Left ventricle myocardium inferior (tissue), 1 donor: ENCODE results near the gene FRAS1. TPM values are rescaled to one million over a fixed set of nuclear protein-coding genes. Genes with fewer than 3 reads are reported as not detected.

Experiments used
- DNase-seq: peaks from one replicate; pipeline ENCODE4 v3.0.0-alpha.2; 2020
- H3K27ac ChIP-seq: fragments of 200-600 bp; replicated peaks from 2 replicates; pipeline ENCODE4 v1.8.0; 2021
- H3K27me3 ChIP-seq: fragments of 200-600 bp; 2 replicates; pipeline ENCODE4 v1.8.0; 2021; ENCODE audit warnings: low read depth
- H3K36me3 ChIP-seq: fragments of 200-600 bp; 2 replicates; pipeline ENCODE4 v1.8.0; 2021
- H3K4me1 ChIP-seq: fragments of 200-600 bp; 2 replicates; pipeline ENCODE4 v1.8.0; 2021
- H3K4me3 ChIP-seq: fragments of 200-600 bp; 2 replicates; pipeline ENCODE4 v1.8.0; 2021; ENCODE audit warnings: mild to moderate bottlenecking, moderate library complexity
- H3K9me3 ChIP-seq: fragments of 200-600 bp; replicated peaks from 2 replicates; pipeline ENCODE4 v1.8.0; 2021
- CTCF ChIP-seq: fragments of 200-600 bp; IDR thresholded peaks from 2 replicates; pipeline ENCODE4 v1.8.0; 2021; ENCODE audit warnings: antibody characterized with exemption, mild to moderate bottlenecking, borderline replicate concordance
- intact Hi-C: fragments of 100-400 bp; cut with micrococcal nuclease; formaldehyde crosslinking; loops from one replicate; pipeline ENCODE4 v1.11.0; 2022
- total RNA-seq: library from RNA; stranded (reverse); fragmentation: NEBNext Ultra II Directional; extraction: Animal tissue kit (Norgen Biotek cat#: 25700); gene quantifications from one replicate; pipeline ENCODE4 v1.2.1, GENCODE V29; 2021
- donor health status: DM: no; HTN: yes; CAD: no; lungs with severe emphysema.

The FRAS1 gene
- total RNA-seq, 1 donor from 2014 or later, result 1.4 TPM

- no peak for TF ChIP-seq CTCF
- Histone ChIP-seq H3K27me3 (no peaks in the 10 kb centered on the region), H3K9me3 (no peaks in the 10 kb centered on the region), H3K36me3 (no peaks in the 10 kb centered on the region), H3K4me1 (peaks cover 4% of the 10 kb centered on the region), H3K4me3 (no peak overlapping the region), H3K27ac (no peak overlapping the region)
- DNase-seq, result no peak
- intact Hi-C loops, result no loop called here
Observed at GRCh38 chr4:78156520-78156919, 99.4 kb downstream of the FRAS1 start.

- no peak for TF ChIP-seq CTCF
- H3K4me3 ChIP-seq, result no peak overlapping the region
- intact Hi-C loops, result no loop called here
- H3K27ac ChIP-seq, result no peak overlapping the region
- DNase-seq, result no peak
- no peaks in the 10 kb centered on the region for H3K9me3 ChIP-seq
- no peaks in the 10 kb centered on the region for H3K4me1 ChIP-seq
- no peaks in the 10 kb centered on the region for H3K27me3 ChIP-seq
- H3K36me3 ChIP-seq, result no peaks in the 10 kb centered on the region
Observed at GRCh38 chr4:78162342-78162741, 105.2 kb downstream of the FRAS1 start.

GRCh38 chr4:78162821-78163220 lies 105.7 kb downstream of the FRAS1 start:
- Histone ChIP-seq H3K4me1 (no peaks in the 10 kb centered on the region), H3K27me3 (no peaks in the 10 kb centered on the region), H3K4me3 (no peak overlapping the region), H3K36me3 (no peaks in the 10 kb centered on the region), H3K9me3 (no peaks in the 10 kb centered on the region), H3K27ac (no peak overlapping the region)
- TF ChIP-seq CTCF, result no peak
- intact Hi-C loops, result no loop called here
- no peak for DNase-seq

- H3K27me3 ChIP-seq, result no peaks in the 10 kb centered on the region
- DNase-seq, result no peak
- no peak overlapping the region for H3K4me3 ChIP-seq
- intact Hi-C loops, result no loop called here
- H3K27ac ChIP-seq, result no peak overlapping the region
- no peaks in the 10 kb centered on the region for H3K36me3 ChIP-seq
- no peak for TF ChIP-seq CTCF
- H3K9me3 ChIP-seq, result no peaks in the 10 kb centered on the region
- no peaks in the 10 kb centered on the region for H3K4me1 ChIP-seq
Observed at GRCh38 chr4:78165758-78166157, 108.6 kb downstream of the FRAS1 start.

GRCh38 chr4:78166622-78167021 lies 109.5 kb downstream of the FRAS1 start:
- no peaks in the 10 kb centered on the region for H3K4me1 ChIP-seq
- H3K36me3 ChIP-seq, result no peaks in the 10 kb centered on the region
- no peak for TF ChIP-seq CTCF
- H3K9me3 ChIP-seq, result no peaks in the 10 kb centered on the region
- no peak overlapping the region for H3K27ac ChIP-seq
- no peak for DNase-seq
- no peaks in the 10 kb centered on the region for H3K27me3 ChIP-seq
- H3K4me3 ChIP-seq, result no peak overlapping the region
- intact Hi-C loops, result no loop called here

- intact Hi-C loops, result no loop called here
- no peaks in the 10 kb centered on the region for H3K36me3 ChIP-seq
- H3K27ac ChIP-seq, result no peak overlapping the region
- no peaks in the 10 kb centered on the region for H3K4me1 ChIP-seq
- no peak for DNase-seq
- no peak overlapping the region for H3K4me3 ChIP-seq
- TF ChIP-seq CTCF, result no peak
- no peaks in the 10 kb centered on the region for H3K27me3 ChIP-seq
- H3K9me3 ChIP-seq, result no peaks in the 10 kb centered on the region
Observed at GRCh38 chr4:78167510-78167909, 110.4 kb downstream of the FRAS1 start.
